GM12878 (cell line): ENCODE data around the gene TRANK1. TPM values are rescaled to one million over a fixed set of nuclear protein-coding genes. Genes with fewer than 3 reads are reported as not detected.

Source experiments
- ATAC-seq: fragments of 200-7000 bp; cut with Tn5 transposase; 3 replicates; pipeline ENCODE4 v1.9.1; 2020; ENCODE audit warnings: mild to moderate bottlenecking, moderate library complexity
- BruUV-seq: library from RNA; stranded (reverse); fragments of 400-500 nt; replicated peaks from 2 replicates; lab custom pipeline; 2021; lab: Mats Ljungman, UMichigan
- CTCF ChIA-PET: fragments of 300-600 bp; sonication (Branson Sonifier 250); formaldehyde crosslinking; extraction: SDS; loops from one replicate; lab custom pipeline; 2021; ENCODE audit warnings: inconsistent platforms; lab: Yijun Ruan, JAX
- POLR2A ChIA-PET: fragments of 350-600 bp; formaldehyde crosslinking; extraction: SDS; loops from one replicate; lab custom pipeline; 2021; ENCODE audit warnings: inconsistent platforms; lab: Charles Lee
- RAD21 ChIA-PET: fragments of 300-600 bp; sonication (Branson Sonifier 250); formaldehyde crosslinking; loops from one replicate; lab custom pipeline; 2023; ENCODE audit warnings: antibody characterized with exemption; ENCODE audit not compliant: unreplicated experiment; lab: Charles Lee
- SMC1A ChIA-PET: fragments of 300-600 bp; sonication (Branson Sonifier 250); formaldehyde crosslinking; loops from one replicate; lab custom pipeline; 2023; ENCODE audit not compliant: unreplicated experiment, uncharacterized antibody; lab: Charles Lee
- DNase-seq: peaks from one replicate; pipeline ENCODE4 v3.0.0-alpha.2; 2011; ENCODE audit warnings: low read depth, low spot score
- FAIRE-seq: peaks from 3 replicates; lab custom pipeline; 2011; peaks lifted over from hg19 to GRCh38; lab: Jason Lieb, UNC
- H2AFZ ChIP-seq: 2 replicates; pipeline ENCODE4 v1.6.0; 2011; ENCODE audit warnings: low read depth, low read length, control low read depth; ENCODE audit not compliant: control insufficient read depth
- H3K27ac ChIP-seq: 2 replicates; pipeline ENCODE4 v1.5.1; 2011; ENCODE audit warnings: control low read depth; ENCODE audit not compliant: control insufficient read depth, insufficient read depth
- H3K27me3 ChIP-seq, 2 experiments: replicated peaks in 1 of 2; 2 replicates each; pipeline versions ENCODE4 v1.6.0 to v1.6.1; 2011; ENCODE audit warnings: low read length in 1 of 2; ENCODE audit not compliant: control insufficient read depth in 2 of 2, insufficient read depth in 2 of 2
- H3K36me3 ChIP-seq, 2 experiments: 2 replicates each; pipeline ENCODE4 v1.5.1; 2011; ENCODE audit warnings: low read length in 1 of 2; ENCODE audit not compliant: control insufficient read depth in 2 of 2, insufficient read depth in 2 of 2
- H3K4me1 ChIP-seq: 2 replicates; pipeline ENCODE4 v1.6.1; 2011; ENCODE audit warnings: mild to moderate bottlenecking, low read length, moderate library complexity, mixed read lengths; ENCODE audit not compliant: control insufficient read depth, insufficient read depth
- H3K4me2 ChIP-seq: 2 replicates; pipeline ENCODE4 v1.6.0; 2011; ENCODE audit warnings: control low read depth; ENCODE audit not compliant: control insufficient read depth, insufficient read depth
- H3K4me3 ChIP-seq: fragments of 200-600 bp; sonication (generic); 2 replicates; pipeline ENCODE4 v1.5.1; 2016
- H3K79me2 ChIP-seq: 2 replicates; pipeline ENCODE4 v1.6.0; 2011; ENCODE audit warnings: low read length; ENCODE audit not compliant: control insufficient read depth, insufficient read depth
- H3K9ac ChIP-seq: 2 replicates; pipeline ENCODE4 v1.8.0; 2011; ENCODE audit warnings: low read length, control low read depth, mixed read lengths; ENCODE audit not compliant: control insufficient read depth, insufficient read depth
- H3K9me3 ChIP-seq: replicated peaks from 3 replicates; pipeline ENCODE4 v1.5.1; 2011; ENCODE audit warnings: mild to moderate bottlenecking, low read length; ENCODE audit not compliant: control insufficient read depth, insufficient read depth
- H4K20me1 ChIP-seq: 2 replicates; pipeline ENCODE4 v1.6.0; 2011; ENCODE audit not compliant: control insufficient read depth, insufficient read depth
- CREM ChIP-seq: IDR thresholded peaks from 2 replicates; pipeline ENCODE4 v1.6.1; 2014; ENCODE audit warnings: antibody characterized with exemption, low read depth
- NRF1 ChIP-seq: conservative IDR thresholded peaks from 2 replicates; pipeline ENCODE4 v1.6.1; 2011; ENCODE audit warnings: mild to moderate bottlenecking, low read depth, low read length, improper control_type of control experiment
- PML ChIP-seq: IDR thresholded peaks from 2 replicates; pipeline ENCODE4 v1.6.1; 2012; ENCODE audit warnings: low read length, inconsistent platforms
- SPI1 ChIP-seq: IDR thresholded peaks from 2 replicates; pipeline ENCODE4 v1.6.1; 2011; ENCODE audit warnings: low read depth, mild to moderate bottlenecking, low read length, moderate library complexity, borderline replicate concordance; ENCODE audit not compliant: insufficient read depth
- WGBS: methylation state at CpG from one replicate; pipeline ENCODE4 v1.1.6; 2016; ENCODE audit warnings: low lambda C conversion rate; ENCODE audit not compliant: insufficient replicate concordance, insufficient coverage; ENCODE audit errors: missing lambda C conversion rate; 5-methylcytosine and 5-hydroxymethylcytosine counted together
- in situ Hi-C: fragments of 300-500 bp; cut with MboI; formaldehyde crosslinking; loops from 9 replicates; pipeline ENCODE4 v1.14.3; 2018; ENCODE audit warnings: mixed read lengths
- intact Hi-C: fragments of 100-400 bp; cut with micrococcal nuclease; formaldehyde crosslinking; loops from one replicate; pipeline ENCODE4 v1.14.2; 2022; ENCODE audit not compliant: unreplicated experiment
- polyA plus RNA-seq, 11 experiments: library from polyadenylated mRNA; depleted of rRNA in 4 of 11; unstranded in 6 of 11; stranded (reverse) in 5 of 11; fragments of >200 nt; fragmentation: Nextera tagmentation in 4 of 11; fragmentation: Illumina TruSeq in 1 of 11; extraction: Ambion mirVana in 4 of 11; extraction: Trizol in 1 of 11; gene quantifications; 1 replicate in 1 of 11; 2 replicates in 10 of 11; pipeline versions ENCODE4 v1.2.1 to v1.2.3, GENCODE V29; 2011 to 2016; ENCODE audit warnings: inconsistent platforms in 2 of 11, missing spikeins in 2 of 11, low read depth in 1 of 11
- total RNA-seq, 4 experiments: library from RNA; depleted of rRNA in 3 of 4; stranded (reverse); fragments of >200 nt in 3 of 4; fragmentation: Illumina TruSeq in 1 of 4; extraction: Trizol in 1 of 4; gene quantifications; 2 replicates each; pipeline versions ENCODE4 v1.2.1 to v1.2.3, GENCODE V29; 2013 to 2021
- TF ChIP-seq, protein P1 (sequence below): fragments of 450-650 bp; IDR thresholded peaks from 2 replicates; pipeline ENCODE4 v1.6.1; 2017; ENCODE audit warnings: mild to moderate bottlenecking, moderate library complexity

Gene TRANK1
- total and polyA plus RNA-seq, 10 of the 15 experiments (the other 5 are each of a cell fraction or from before 2014, with no cell fraction given) = 0.46 to 8.8 (median 1.1) TPM

DNA sequence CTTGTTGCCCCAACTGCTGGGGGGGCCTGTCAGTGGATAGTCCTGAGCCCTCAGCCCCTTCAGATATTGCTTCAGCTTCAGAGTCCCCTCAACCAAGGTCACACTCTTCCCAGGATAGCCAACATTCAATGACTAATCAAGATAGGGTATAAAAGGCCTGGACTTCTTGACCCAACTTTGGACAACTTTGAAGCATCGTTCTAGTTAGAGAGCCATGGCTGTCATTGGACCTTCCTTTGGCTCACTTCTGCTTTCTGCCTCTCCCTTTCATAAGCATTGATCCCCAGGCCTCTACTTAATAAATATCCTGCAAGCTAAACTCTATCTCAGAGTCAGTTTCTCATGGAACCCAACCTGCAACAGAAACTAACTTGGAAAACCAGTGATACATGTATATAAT is 149.2 kb downstream of the TRANK1 start:
- no peaks in the 10 kb centered on the region for H3K79me2 ChIP-seq
- ATAC-seq = no peak
- no peak overlapping the region for H2AFZ ChIP-seq
- RAD21 ChIA-PET = no interaction called here
- H3K9me3 ChIP-seq = no peaks in the 10 kb centered on the region
- no peak overlapping the region for H3K4me3 ChIP-seq
- POLR2A ChIA-PET = no interaction called here
- WGBS = 0% methylated on average over 1 of the region's 1 CpG
- no peaks in the 10 kb centered on the region for H4K20me1 ChIP-seq
- SMC1A ChIA-PET = interaction anchor here (0.6 to 2.7 kb wide), 3 partner anchors 72 to 811 kb away, joined by 3 to 17 read pairs (median 3); no protein-coding TSS in a partner anchor
- no peak overlapping the region for H3K27ac ChIP-seq
- TF ChIP-seq CREM (no peak), SPI1 (peak; percentile 36; the same call in 1 of the 2 replicates), NRF1 (no peak), PML (no peak)
- TF ChIP-seq, protein P1, sequence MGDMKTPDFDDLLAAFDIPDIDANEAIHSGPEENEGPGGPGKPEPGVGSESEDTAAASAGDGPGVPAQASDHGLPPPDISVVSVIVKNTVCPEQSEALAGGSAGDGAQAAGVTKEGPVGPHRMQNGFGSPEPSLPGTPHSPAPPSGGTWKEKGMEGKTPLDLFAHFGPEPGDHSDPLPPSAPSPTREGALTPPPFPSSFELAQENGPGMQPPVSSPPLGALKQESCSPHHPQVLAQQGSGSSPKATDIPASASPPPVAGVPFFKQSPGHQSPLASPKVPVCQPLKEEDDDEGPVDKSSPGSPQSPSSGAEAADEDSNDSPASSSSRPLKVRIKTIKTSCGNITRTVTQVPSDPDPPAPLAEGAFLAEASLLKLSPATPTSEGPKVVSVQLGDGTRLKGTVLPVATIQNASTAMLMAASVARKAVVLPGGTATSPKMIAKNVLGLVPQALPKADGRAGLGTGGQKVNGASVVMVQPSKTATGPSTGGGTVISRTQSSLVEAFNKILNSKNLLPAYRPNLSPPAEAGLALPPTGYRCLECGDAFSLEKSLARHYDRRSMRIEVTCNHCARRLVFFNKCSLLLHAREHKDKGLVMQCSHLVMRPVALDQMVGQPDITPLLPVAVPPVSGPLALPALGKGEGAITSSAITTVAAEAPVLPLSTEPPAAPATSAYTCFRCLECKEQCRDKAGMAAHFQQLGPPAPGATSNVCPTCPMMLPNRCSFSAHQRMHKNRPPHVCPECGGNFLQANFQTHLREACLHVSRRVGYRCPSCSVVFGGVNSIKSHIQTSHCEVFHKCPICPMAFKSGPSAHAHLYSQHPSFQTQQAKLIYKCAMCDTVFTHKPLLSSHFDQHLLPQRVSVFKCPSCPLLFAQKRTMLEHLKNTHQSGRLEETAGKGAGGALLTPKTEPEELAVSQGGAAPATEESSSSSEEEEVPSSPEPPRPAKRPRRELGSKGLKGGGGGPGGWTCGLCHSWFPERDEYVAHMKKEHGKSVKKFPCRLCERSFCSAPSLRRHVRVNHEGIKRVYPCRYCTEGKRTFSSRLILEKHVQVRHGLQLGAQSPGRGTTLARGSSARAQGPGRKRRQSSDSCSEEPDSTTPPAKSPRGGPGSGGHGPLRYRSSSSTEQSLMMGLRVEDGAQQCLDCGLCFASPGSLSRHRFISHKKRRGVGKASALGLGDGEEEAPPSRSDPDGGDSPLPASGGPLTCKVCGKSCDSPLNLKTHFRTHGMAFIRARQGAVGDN = no peak
- intact Hi-C loops = loop anchor here (10.0 kb wide), 1 partner anchor 419 kb away; no protein-coding TSS in a partner anchor
- no peak overlapping the region for H3K4me2 ChIP-seq
- H3K36me3 ChIP-seq = no peaks in the 10 kb centered on the region
- peaks cover 0 to 2% of the 10 kb centered on the region in 2 experiments; a peak in 1 of 4 replicates for H3K27me3 ChIP-seq
- in situ Hi-C loops = no loop called here
- no peak overlapping the region for H3K9ac ChIP-seq
- H3K4me1 ChIP-seq = no peaks in the 10 kb centered on the region
- no peak for FAIRE-seq
- CTCF ChIA-PET = no interaction called here
- DNase-seq = no peak
- no TSS peak for BruUV-seq
